Muscle layer of duodenum (tissue), 2 donors: Measurements from ENCODE around the gene MAPK11.

ENCODE experiments used
- H3K27ac ChIP-seq: one replicate; pipeline ENCODE4 v1.7.0; 2013; ENCODE audit warnings: mild to moderate bottlenecking, low read length
- H3K27me3 ChIP-seq: one replicate; pipeline ENCODE4 v1.7.0; 2013; ENCODE audit warnings: low read depth, mild to moderate bottlenecking, control low read depth, low read length
- H3K36me3 ChIP-seq, 2 donors: one replicate each; pipeline ENCODE4 v1.7.0; 2013; ENCODE audit warnings: low read length in 2 of 2, control low read depth in 1 of 2, mild to moderate bottlenecking in 1 of 2; ENCODE audit not compliant: insufficient read depth in 2 of 2, control insufficient read depth in 1 of 2
- H3K4me1 ChIP-seq, 2 donors: one replicate each; pipeline ENCODE4 v1.7.0; 2013; ENCODE audit warnings: low read length in 2 of 2, mild to moderate bottlenecking in 2 of 2, control low read depth in 1 of 2, moderate library complexity in 1 of 2; ENCODE audit not compliant: insufficient read depth in 2 of 2, control insufficient read depth in 1 of 2
- H3K4me3 ChIP-seq, 2 donors: one replicate each; pipeline ENCODE4 v1.7.0; 2013; ENCODE audit warnings: low read length in 2 of 2, low read depth in 1 of 2, mild to moderate bottlenecking in 1 of 2
- H3K9me3 ChIP-seq, 2 donors: one replicate each; pipeline ENCODE4 v1.7.0; 2013; ENCODE audit warnings: low read length in 2 of 2, control low read depth in 1 of 2, mild to moderate bottlenecking in 1 of 2; ENCODE audit not compliant: control insufficient read depth in 1 of 2
- donor health status: healthy.

MAPK11 gene

GRCh38 chr22:50306753-50307749, 36.9 kb upstream of the MAPK11 start, which contains the start of gene PLXNB2:
TSS of gene PLXNB2 (minus strand) at chr22:50307646. CDS start at chr22:50290584, 17,062 bp downstream.
- peaks cover 26 to 56% of the 10 kb centered on the region in 2 donors for H3K4me1 ChIP-seq
- H3K9me3 ChIP-seq = no peaks in the 10 kb centered on the region
- no peaks in the 10 kb centered on the region for H3K36me3 ChIP-seq
- no peaks in the 10 kb centered on the region for H3K27me3 ChIP-seq
- H3K27ac ChIP-seq = peak within 1 kb of the TSS; percentile 88
- peak within 1 kb of the TSS; percentile 75 to 88 for H3K4me3 ChIP-seq

- no peaks in the 10 kb centered on the region for H3K9me3 ChIP-seq
- peaks cover 30 to 66% of the 10 kb centered on the region in 2 donors for H3K4me1 ChIP-seq
- H3K36me3 ChIP-seq = no peaks in the 10 kb centered on the region
- peak overlapping the region; percentile 75 to 88 for H3K4me3 ChIP-seq
- no peaks in the 10 kb centered on the region for H3K27me3 ChIP-seq
- peak overlapping the region; percentile 88 for H3K27ac ChIP-seq
Observed at GRCh38 chr22:50305923-50306566, 35.9 kb upstream of the MAPK11 start.

GRCh38 chr22:50305393-50305922, 35.3 kb upstream of the MAPK11 start:
- no peaks in the 10 kb centered on the region for H3K36me3 ChIP-seq
- H3K9me3 ChIP-seq = no peaks in the 10 kb centered on the region
- H3K4me3 ChIP-seq = peak overlapping the region; percentile 75 to 88
- H3K27me3 ChIP-seq = no peaks in the 10 kb centered on the region
- H3K27ac ChIP-seq = peak overlapping the region; percentile 88
- peaks cover 33 to 72% of the 10 kb centered on the region in 2 donors for H3K4me1 ChIP-seq

GRCh38 chr22:50304528-50305392, 34.6 kb upstream of the MAPK11 start:
- no peaks in the 10 kb centered on the region for H3K36me3 ChIP-seq
- H3K4me1 ChIP-seq = peaks cover 33 to 79% of the 10 kb centered on the region in 2 donors
- H3K27ac ChIP-seq = peak overlapping the region; percentile 88
- H3K9me3 ChIP-seq = no peaks in the 10 kb centered on the region
- no peaks in the 10 kb centered on the region for H3K27me3 ChIP-seq
- H3K4me3 ChIP-seq = peak overlapping the region; percentile 75 to 88

- Histone ChIP-seq H3K27me3 (no peaks in the 10 kb centered on the region), H3K4me1 (peaks cover 33 to 77% of the 10 kb centered on the region in 2 donors), H3K4me3 (peak overlapping the region in 1 of 2 donors; percentile 11), H3K27ac (peak overlapping the region; percentile 62), H3K9me3 (no peaks in the 10 kb centered on the region), H3K36me3 (no peaks in the 10 kb centered on the region)
Observed at GRCh38 chr22:50303848-50304527, 33.8 kb upstream of the MAPK11 start.

GRCh38 chr22:50303515-50303847, 33.3 kb upstream of the MAPK11 start:
- Histone ChIP-seq H3K27me3 (no peaks in the 10 kb centered on the region), H3K4me3 (peak overlapping the region in 1 of 2 donors; percentile 16), H3K9me3 (no peaks in the 10 kb centered on the region), H3K4me1 (peaks cover 33 to 73% of the 10 kb centered on the region in 2 donors), H3K36me3 (no peaks in the 10 kb centered on the region), H3K27ac (peak overlapping the region; percentile 60)

- Histone ChIP-seq H3K4me1 (peaks cover 30 to 74% of the 10 kb centered on the region in 2 donors), H3K27ac (peak overlapping the region; percentile 39)
Observed at GRCh38 chr22:50302564-50302963, 32.4 kb upstream of the MAPK11 start.

GRCh38 chr22:50302041-50302541, 31.9 kb upstream of the MAPK11 start:
- no peak overlapping the region for H3K4me3 ChIP-seq
- H3K27ac ChIP-seq = peak overlapping the region; percentile 39
- no peaks in the 10 kb centered on the region for H3K27me3 ChIP-seq
- no peaks in the 10 kb centered on the region for H3K36me3 ChIP-seq
- peaks cover 34 to 79% of the 10 kb centered on the region in 2 donors for H3K4me1 ChIP-seq
- no peaks in the 10 kb centered on the region for H3K9me3 ChIP-seq

More at GRCh38 chr22:50302564-50302963, 32.4 kb upstream of the MAPK11 start:
- no peak overlapping the region for H3K4me3 ChIP-seq
- H3K36me3 ChIP-seq = no peaks in the 10 kb centered on the region
- no peaks in the 10 kb centered on the region for H3K9me3 ChIP-seq
- no peaks in the 10 kb centered on the region for H3K27me3 ChIP-seq

- Histone ChIP-seq H3K27me3 (no peaks in the 10 kb centered on the region), H3K36me3 (no peaks in the 10 kb centered on the region), H3K4me1 (peaks cover 34 to 84% of the 10 kb centered on the region in 2 donors), H3K27ac (peak overlapping the region; percentile 39), H3K4me3 (no peak overlapping the region), H3K9me3 (no peaks in the 10 kb centered on the region)
Observed at GRCh38 chr22:50301581-50301991, 31.4 kb upstream of the MAPK11 start.

- Histone ChIP-seq H3K27ac (no peak overlapping the region), H3K9me3 (no peaks in the 10 kb centered on the region), H3K27me3 (no peaks in the 10 kb centered on the region), H3K36me3 (no peaks in the 10 kb centered on the region), H3K4me3 (peak overlapping the region in 1 of 2 donors; percentile 50), H3K4me1 (peaks cover 34 to 85% of the 10 kb centered on the region in 2 donors)
Observed at GRCh38 chr22:50300620-50301257, 30.6 kb upstream of the MAPK11 start.
